Stomach smooth muscle (tissue), 2 donors: ENCODE results near the gene SMYD3.

Experiments used
- H3K27ac ChIP-seq: one replicate; pipeline ENCODE4 v1.7.0; 2013; ENCODE audit warnings: mild to moderate bottlenecking, low read length, inconsistent platforms
- H3K27me3 ChIP-seq, 2 donors: one replicate each; pipeline ENCODE4 v1.7.0; 2013; ENCODE audit warnings: low read length in 2 of 2; ENCODE audit not compliant: insufficient read depth in 2 of 2, control insufficient read depth in 1 of 2
- H3K36me3 ChIP-seq, 2 donors: one replicate each; pipeline ENCODE4 v1.7.0; 2013; ENCODE audit warnings: low read length in 2 of 2; ENCODE audit not compliant: control insufficient read depth in 2 of 2, insufficient read depth in 2 of 2
- H3K4me1 ChIP-seq: one replicate; pipeline ENCODE4 v1.7.0; 2013; ENCODE audit warnings: low read length; ENCODE audit not compliant: control insufficient read depth, insufficient read depth
- H3K4me3 ChIP-seq, 2 donors: one replicate each; pipeline ENCODE4 v1.7.0; 2013; ENCODE audit warnings: low read length in 2 of 2
- H3K9ac ChIP-seq, 2 donors: one replicate each; pipeline ENCODE4 v1.7.0; 2013; ENCODE audit warnings: low read length in 2 of 2, mild to moderate bottlenecking in 1 of 2
- H3K9me3 ChIP-seq, 2 donors: one replicate each; pipeline ENCODE4 v1.7.0; 2013; ENCODE audit warnings: low read length in 2 of 2; ENCODE audit not compliant: control insufficient read depth in 2 of 2
- donor health status: healthy.
- donor health status: Pancreatic carcinoma.

Gene SMYD3

GRCh38 chr1:245937316-245938045 is 569.6 kb downstream of the SMYD3 start:
- H3K36me3 ChIP-seq: no peaks in the 10 kb centered on the region
- no peak overlapping the region for H3K27ac ChIP-seq
- no peaks in the 10 kb centered on the region for H3K9me3 ChIP-seq
- H3K4me3 ChIP-seq: no peak overlapping the region
- no peaks in the 10 kb centered on the region for H3K4me1 ChIP-seq
- H3K9ac ChIP-seq: no peak overlapping the region
- no peaks in the 10 kb centered on the region for H3K27me3 ChIP-seq

GRCh38 chr1:245934409-245934808 is 572.7 kb downstream of the SMYD3 start:
- H3K27me3 ChIP-seq: no peaks in the 10 kb centered on the region
- no peak overlapping the region for H3K4me3 ChIP-seq
- H3K4me1 ChIP-seq: no peaks in the 10 kb centered on the region
- no peaks in the 10 kb centered on the region for H3K36me3 ChIP-seq
- H3K9ac ChIP-seq: no peak overlapping the region
- no peaks in the 10 kb centered on the region for H3K9me3 ChIP-seq
- H3K27ac ChIP-seq: no peak overlapping the region

GRCh38 chr1:245933431-245934045 is 573.5 kb downstream of the SMYD3 start:
- no peak overlapping the region for H3K9ac ChIP-seq
- H3K27me3 ChIP-seq: no peaks in the 10 kb centered on the region
- no peaks in the 10 kb centered on the region for H3K9me3 ChIP-seq
- H3K27ac ChIP-seq: no peak overlapping the region
- H3K36me3 ChIP-seq: no peaks in the 10 kb centered on the region
- no peak overlapping the region for H3K4me3 ChIP-seq
- no peaks in the 10 kb centered on the region for H3K4me1 ChIP-seq

GRCh38 chr1:245932302-245932972 is 574.6 kb downstream of the SMYD3 start:
- H3K4me3 ChIP-seq: no peak overlapping the region
- H3K27ac ChIP-seq: no peak overlapping the region
- H3K4me1 ChIP-seq: no peaks in the 10 kb centered on the region

GRCh38 chr1:245931450-245931849 is 575.6 kb downstream of the SMYD3 start:
- no peaks in the 10 kb centered on the region for H3K4me1 ChIP-seq
- peak overlapping the region; percentile 46 for H3K27ac ChIP-seq
- H3K4me3 ChIP-seq: no peak overlapping the region
- H3K27me3 ChIP-seq: no peaks in the 10 kb centered on the region
- no peaks in the 10 kb centered on the region for H3K9me3 ChIP-seq
- peak overlapping the region in 1 of 2 donors; percentile 3 for H3K9ac ChIP-seq
- H3K36me3 ChIP-seq: no peaks in the 10 kb centered on the region

More at GRCh38 chr1:245932302-245932972, 574.6 kb downstream of the SMYD3 start:
- H3K9me3 ChIP-seq: no peaks in the 10 kb centered on the region
- no peaks in the 10 kb centered on the region for H3K36me3 ChIP-seq
- H3K9ac ChIP-seq: no peak overlapping the region
- no peaks in the 10 kb centered on the region for H3K27me3 ChIP-seq

- no peak overlapping the region for H3K27ac ChIP-seq
- no peak overlapping the region for H3K9ac ChIP-seq
- H3K36me3 ChIP-seq: no peaks in the 10 kb centered on the region
- no peaks in the 10 kb centered on the region for H3K4me1 ChIP-seq
- no peaks in the 10 kb centered on the region for H3K9me3 ChIP-seq
- H3K4me3 ChIP-seq: no peak overlapping the region
- H3K27me3 ChIP-seq: no peaks in the 10 kb centered on the region
Measured at GRCh38 chr1:245929224-245929623, 577.9 kb downstream of the SMYD3 start.

- Histone ChIP-seq H3K9ac (no peak overlapping the region), H3K27me3 (no peaks in the 10 kb centered on the region), H3K27ac (no peak overlapping the region), H3K9me3 (no peaks in the 10 kb centered on the region), H3K4me1 (no peaks in the 10 kb centered on the region), H3K36me3 (no peaks in the 10 kb centered on the region), H3K4me3 (no peak overlapping the region)
Measured at GRCh38 chr1:245926888-245927287, 580.2 kb downstream of the SMYD3 start.

- Histone ChIP-seq H3K4me1 (no peaks in the 10 kb centered on the region), H3K4me3 (no peak overlapping the region), H3K9ac (no peak overlapping the region), H3K9me3 (no peaks in the 10 kb centered on the region), H3K36me3 (no peaks in the 10 kb centered on the region), H3K27me3 (no peaks in the 10 kb centered on the region), H3K27ac (no peak overlapping the region)
Measured at GRCh38 chr1:245923215-245923614, 583.9 kb downstream of the SMYD3 start.

GRCh38 chr1:245921417-245921816 is 585.7 kb downstream of the SMYD3 start:
- H3K27ac ChIP-seq: no peak overlapping the region
- no peak overlapping the region for H3K9ac ChIP-seq
- no peak overlapping the region for H3K4me3 ChIP-seq
- no peaks in the 10 kb centered on the region for H3K36me3 ChIP-seq
- H3K9me3 ChIP-seq: no peaks in the 10 kb centered on the region
- H3K27me3 ChIP-seq: no peaks in the 10 kb centered on the region
- no peaks in the 10 kb centered on the region for H3K4me1 ChIP-seq

- no peak overlapping the region for H3K27ac ChIP-seq
- H3K27me3 ChIP-seq: no peaks in the 10 kb centered on the region
- H3K4me1 ChIP-seq: no peaks in the 10 kb centered on the region
- H3K9ac ChIP-seq: no peak overlapping the region
- H3K4me3 ChIP-seq: no peak overlapping the region
- H3K9me3 ChIP-seq: no peaks in the 10 kb centered on the region
- no peaks in the 10 kb centered on the region for H3K36me3 ChIP-seq
Measured at GRCh38 chr1:245917403-245917802, 589.7 kb downstream of the SMYD3 start.

- Histone ChIP-seq H3K4me3 (no peak overlapping the region), H3K9ac (no peak overlapping the region), H3K27ac (no peak overlapping the region)
Measured at GRCh38 chr1:245915841-245916240, 591.2 kb downstream of the SMYD3 start.

More at GRCh38 chr1:245915841-245916240, 591.2 kb downstream of the SMYD3 start:
- H3K36me3 ChIP-seq: no peaks in the 10 kb centered on the region
- no peaks in the 10 kb centered on the region for H3K4me1 ChIP-seq
- H3K27me3 ChIP-seq: no peaks in the 10 kb centered on the region
- no peaks in the 10 kb centered on the region for H3K9me3 ChIP-seq
